OCI-LY7 (cell line): ENCODE data around the gene C22orf31. TPM values are rescaled to one million over a fixed set of nuclear protein-coding genes. Genes with fewer than 3 reads are reported as not detected.

Source experiments
- BruUV-seq: library from RNA; stranded (reverse); fragments of 400-500 nt; replicated peaks from 2 replicates; lab custom pipeline; 2021; lab: Mats Ljungman, UMichigan
- CTCF ChIA-PET: fragments of 300-600 bp; sonication (Branson Sonifier 250); formaldehyde crosslinking; loops from one replicate; lab custom pipeline; 2022; ENCODE audit warnings: antibody characterized with exemption; ENCODE audit not compliant: unreplicated experiment; lab: Charles Lee
- POLR2A ChIA-PET: fragments of 300-600 bp; sonication (Branson Sonifier 250); formaldehyde crosslinking; loops from one replicate; lab custom pipeline; 2022; ENCODE audit warnings: antibody characterized with exemption; lab: Charles Lee
- DNase-seq: peaks from one replicate; pipeline ENCODE4 v3.0.0-alpha.2; 2015; ENCODE audit warnings: low spot score
- H2AFZ ChIP-seq: fragments of 200-600 bp; sonication (generic), shearing (Covaris generic); 2 replicates; pipeline ENCODE4 v1.6.1; 2014; ENCODE audit warnings: mild to moderate bottlenecking, antibody characterized with exemption, low read length, moderate library complexity
- H3K27ac ChIP-seq: fragments of 200-600 bp; sonication (generic); 2 replicates; pipeline ENCODE4 v1.5.1; 2014; ENCODE audit warnings: mixed run types, low read depth, mild to moderate bottlenecking, moderate library complexity, low read length, inconsistent platforms; ENCODE audit not compliant: poor library complexity, severe bottlenecking
- H3K36me3 ChIP-seq: fragments of 200-600 bp; sonication (generic); 2 replicates; pipeline ENCODE4 v1.6.1; 2014; ENCODE audit warnings: mild to moderate bottlenecking, antibody characterized with exemption, low read length, moderate library complexity, mixed read lengths; ENCODE audit not compliant: insufficient read depth
- H3K4me1 ChIP-seq: fragments of 200-600 bp; sonication (generic); 2 replicates; pipeline ENCODE4 v1.5.1; 2014; ENCODE audit warnings: mild to moderate bottlenecking, low read length; ENCODE audit not compliant: insufficient read depth, poor library complexity, severe bottlenecking
- H3K4me2 ChIP-seq: fragments of 200-600 bp; sonication (generic); 2 replicates; pipeline ENCODE4 v1.6.1; 2014; ENCODE audit warnings: mild to moderate bottlenecking, low read length
- H3K4me3 ChIP-seq: fragments of 200-600 bp; sonication (generic); 2 replicates; pipeline ENCODE4 v1.5.1; 2014; ENCODE audit warnings: mild to moderate bottlenecking, low read depth, low read length; ENCODE audit not compliant: poor library complexity, severe bottlenecking
- H3K79me2 ChIP-seq: fragments of 200-600 bp; sonication (generic); 2 replicates; pipeline ENCODE4 v1.6.1; 2016; ENCODE audit warnings: low read depth, mild to moderate bottlenecking, low read length, moderate library complexity, mixed read lengths; ENCODE audit not compliant: insufficient read depth
- H3K9me2 ChIP-seq: fragments of 200-600 bp; sonication (generic); 2 replicates; pipeline ENCODE4 v1.6.1; 2016; ENCODE audit warnings: mild to moderate bottlenecking, low read length, mixed read lengths; ENCODE audit not compliant: insufficient read depth
- H3K9me3 ChIP-seq: fragments of 200-600 bp; sonication (generic); 2 replicates; pipeline ENCODE4 v1.6.1; 2014; ENCODE audit warnings: mild to moderate bottlenecking, mixed run types, low read length, mixed read lengths
- H4K20me1 ChIP-seq: fragments of 200-600 bp; sonication (generic); 2 replicates; pipeline ENCODE4 v1.6.1; 2014; ENCODE audit warnings: mild to moderate bottlenecking, antibody characterized with exemption, low read length, moderate library complexity, mixed read lengths; ENCODE audit not compliant: insufficient read depth
- EZH2phosphoT487 ChIP-seq: fragments of 200-600 bp; sonication (generic); IDR thresholded peaks from 2 replicates; pipeline ENCODE4 v1.6.1; 2018; ENCODE audit warnings: low read depth, borderline replicate concordance, mild to moderate bottlenecking, mixed run types, antibody characterized with exemption, low read length, moderate library complexity, mixed read lengths
- intact Hi-C: fragments of 100-400 bp; cut with micrococcal nuclease; formaldehyde crosslinking; loops from one replicate; pipeline ENCODE4 v1.10.0; 2022; ENCODE audit not compliant: unreplicated experiment
- total RNA-seq, 2 experiments: library from RNA; depleted of rRNA in 1 of 2; stranded (reverse); fragments of >200 nt in 1 of 2; shearing (Covaris generic) in 1 of 2; gene quantifications; 2 replicates each; pipeline ENCODE4 v1.2.3, GENCODE V29; 2014 to 2022
- TF ChIP-seq, protein P1 (sequence below): fragments of 200-600 bp; sonication (generic); conservative IDR thresholded peaks from 2 replicates; pipeline ENCODE4 v1.5.1; 2014; ENCODE audit warnings: mild to moderate bottlenecking, antibody characterized with exemption, low read length, moderate library complexity, mixed read lengths

Gene C22orf31
- total RNA-seq, 2 experiments from 2014 or later: not detected

DNA sequence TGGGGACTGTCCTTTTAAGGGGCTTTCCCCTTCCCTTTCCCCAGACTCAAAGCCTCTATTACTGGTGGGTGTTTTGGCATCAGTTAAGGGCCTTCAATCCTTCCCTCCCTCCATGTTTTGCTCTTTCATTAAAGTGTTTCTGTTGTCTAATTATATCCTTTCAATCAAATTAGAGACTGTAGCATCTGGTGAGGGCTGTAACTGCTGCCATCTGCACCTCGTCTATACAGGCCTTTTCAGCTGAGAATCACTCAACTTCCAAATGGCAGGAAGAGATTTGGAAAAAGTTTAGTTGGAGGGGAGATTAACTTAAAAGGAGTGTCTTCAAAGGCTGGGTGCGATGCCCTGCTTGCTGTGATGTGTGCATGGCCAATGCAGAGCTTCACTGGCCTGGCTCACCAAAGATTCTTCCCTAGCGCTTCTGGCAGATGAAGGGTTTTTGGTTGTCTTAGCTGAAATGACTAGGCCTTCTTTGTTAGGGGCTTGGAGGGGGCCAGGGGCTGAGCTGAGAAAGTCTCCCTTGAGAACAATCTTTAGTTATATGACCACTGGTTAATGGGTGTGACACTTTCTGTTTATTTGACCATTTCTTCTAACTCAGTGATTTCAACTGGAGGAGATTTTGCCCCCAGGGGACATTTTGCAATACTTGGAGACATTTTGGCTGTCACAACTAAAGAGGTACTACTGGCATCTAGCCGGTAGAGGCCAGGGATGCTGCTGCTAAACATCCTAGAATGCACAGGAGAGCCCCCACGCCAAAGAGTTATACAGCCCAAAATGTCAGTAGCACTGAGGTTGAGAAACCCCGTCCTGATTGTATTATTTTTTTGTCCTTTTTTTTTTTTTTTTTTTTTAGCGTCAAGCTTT lies 18.7 kb upstream of the C22orf31 start:
- ChIA-PET CTCF (no interaction called here), POLR2A (no interaction called here)
- Histone ChIP-seq H3K4me1 (no peaks in the 10 kb centered on the region), H3K9me3 (no peaks in the 10 kb centered on the region), H3K27ac (no peak overlapping the region), H4K20me1 (no peaks in the 10 kb centered on the region), H3K36me3 (no peaks in the 10 kb centered on the region), H2AFZ (no peak overlapping the region), H3K4me2 (no peak overlapping the region), H3K79me2 (no peaks in the 10 kb centered on the region), H3K4me3 (no peak overlapping the region), H3K9me2 (no peaks in the 10 kb centered on the region)
- BruUV-seq: no TSS peak
- intact Hi-C loops: no loop called here
- no peak for TF ChIP-seq EZH2phosphoT487
- TF ChIP-seq, protein P1, sequence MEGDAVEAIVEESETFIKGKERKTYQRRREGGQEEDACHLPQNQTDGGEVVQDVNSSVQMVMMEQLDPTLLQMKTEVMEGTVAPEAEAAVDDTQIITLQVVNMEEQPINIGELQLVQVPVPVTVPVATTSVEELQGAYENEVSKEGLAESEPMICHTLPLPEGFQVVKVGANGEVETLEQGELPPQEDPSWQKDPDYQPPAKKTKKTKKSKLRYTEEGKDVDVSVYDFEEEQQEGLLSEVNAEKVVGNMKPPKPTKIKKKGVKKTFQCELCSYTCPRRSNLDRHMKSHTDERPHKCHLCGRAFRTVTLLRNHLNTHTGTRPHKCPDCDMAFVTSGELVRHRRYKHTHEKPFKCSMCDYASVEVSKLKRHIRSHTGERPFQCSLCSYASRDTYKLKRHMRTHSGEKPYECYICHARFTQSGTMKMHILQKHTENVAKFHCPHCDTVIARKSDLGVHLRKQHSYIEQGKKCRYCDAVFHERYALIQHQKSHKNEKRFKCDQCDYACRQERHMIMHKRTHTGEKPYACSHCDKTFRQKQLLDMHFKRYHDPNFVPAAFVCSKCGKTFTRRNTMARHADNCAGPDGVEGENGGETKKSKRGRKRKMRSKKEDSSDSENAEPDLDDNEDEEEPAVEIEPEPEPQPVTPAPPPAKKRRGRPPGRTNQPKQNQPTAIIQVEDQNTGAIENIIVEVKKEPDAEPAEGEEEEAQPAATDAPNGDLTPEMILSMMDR: no peak
- no peak for DNase-seq

GRCh38 chr22:29079218-29079901 lies 17.7 kb upstream of the C22orf31 start:
- ChIA-PET CTCF (no interaction called here), POLR2A (interaction anchor here (0.9 to 1.1 kb wide), 3 partner anchors 10 to 356 kb away, joined by 3 read pairs; no protein-coding TSS in a partner anchor)
- Histone ChIP-seq H4K20me1 (no peaks in the 10 kb centered on the region), H3K4me3 (no peak overlapping the region), H3K4me2 (no peak overlapping the region), H3K79me2 (no peaks in the 10 kb centered on the region), H3K9me3 (no peaks in the 10 kb centered on the region), H3K36me3 (no peaks in the 10 kb centered on the region), H2AFZ (no peak overlapping the region), H3K27ac (no peak overlapping the region), H3K4me1 (no peaks in the 10 kb centered on the region), H3K9me2 (no peaks in the 10 kb centered on the region)
- DNase-seq: no peak
- intact Hi-C loops: no loop called here
- no TSS peak for BruUV-seq
- no peak for TF ChIP-seq EZH2phosphoT487
- TF ChIP-seq, protein P1: no peak

GRCh38 chr22:29078869-29079207 lies 17.2 kb upstream of the C22orf31 start:
- Histone ChIP-seq H3K9me2 (no peaks in the 10 kb centered on the region), H3K36me3 (no peaks in the 10 kb centered on the region), H3K4me2 (no peak overlapping the region), H3K79me2 (no peaks in the 10 kb centered on the region), H3K4me1 (no peaks in the 10 kb centered on the region), H2AFZ (no peak overlapping the region), H4K20me1 (no peaks in the 10 kb centered on the region), H3K27ac (no peak overlapping the region), H3K4me3 (no peak overlapping the region), H3K9me3 (no peaks in the 10 kb centered on the region)
- POLR2A ChIA-PET: interaction anchor here (0.9 to 1.1 kb wide), 3 partner anchors 9 to 356 kb away, joined by 3 read pairs; no protein-coding TSS in a partner anchor
- no TSS peak for BruUV-seq
- intact Hi-C loops: no loop called here
- CTCF ChIA-PET: no interaction called here
- no peak for DNase-seq
- TF ChIP-seq EZH2phosphoT487: no peak
- TF ChIP-seq, protein P1: no peak
